ENCODE data around the gene PUM2.
A peak's percentile ranks its signal among the peaks of the same experiment; 100 is the strongest.

PUM2 gene

GRCh38 chr2:20214566-20215182, 136.0 kb downstream of the PUM2 start:
- Histone ChIP-seq H3K9me3 (ENCODE audit: control insufficient read depth, low read length) (no peaks in the 10 kb centered on the region), H3K4me3 (ENCODE audit: extremely low read depth, insufficient read depth, low read length, poor library complexity, severe bottlenecking) (no peak overlapping the region), H3K4me1 (ENCODE audit: control insufficient read depth, insufficient read depth, low read length, poor library complexity, severe bottlenecking) (peaks cover 19% of the 10 kb centered on the region), H3K36me3 (ENCODE audit: control insufficient read depth, insufficient read depth, low read length) (no peaks in the 10 kb centered on the region), H3K27ac (ENCODE audit: low read depth, low read length, severe bottlenecking) (no peak overlapping the region)
- WGBS, 2 experiments (ENCODE audit: insufficient coverage in 2 of 2), result 74 to 75% methylated on average over 2 of the region's 2 CpGs

GRCh38 chr2:20213651-20214565, 136.7 kb downstream of the PUM2 start:
- H3K9me3 ChIP-seq (ENCODE audit: control insufficient read depth, low read length), result no peaks in the 10 kb centered on the region
- peaks cover 19% of the 10 kb centered on the region for H3K4me1 ChIP-seq (ENCODE audit: control insufficient read depth, insufficient read depth, low read length, poor library complexity, severe bottlenecking)
- 78 to 79% methylated on average over 3 to 7 of the region's 9 CpGs for WGBS, 2 experiments (ENCODE audit: insufficient coverage in 2 of 2)
- no peaks in the 10 kb centered on the region for H3K36me3 ChIP-seq (ENCODE audit: control insufficient read depth, insufficient read depth, low read length)
- H3K27ac ChIP-seq (ENCODE audit: low read depth, low read length, severe bottlenecking), result no peak overlapping the region
- H3K4me3 ChIP-seq (ENCODE audit: extremely low read depth, insufficient read depth, low read length, poor library complexity, severe bottlenecking), result no peak overlapping the region

GRCh38 chr2:20212871-20213503, 137.7 kb downstream of the PUM2 start:
- no peaks in the 10 kb centered on the region for H3K9me3 ChIP-seq (ENCODE audit: control insufficient read depth, low read length)
- 89 to 96% methylated on average over 8 to 15 of the region's 16 CpGs for whole genome bisulfite sequencing, 2 experiments (ENCODE audit: insufficient coverage in 2 of 2)
- no peaks in the 10 kb centered on the region for H3K36me3 ChIP-seq (ENCODE audit: control insufficient read depth, insufficient read depth, low read length)
- no peak overlapping the region for H3K4me3 ChIP-seq (ENCODE audit: extremely low read depth, insufficient read depth, low read length, poor library complexity, severe bottlenecking)
- H3K27ac ChIP-seq (ENCODE audit: low read depth, low read length, severe bottlenecking), result peak overlapping the region; percentile 62
- peaks cover 19% of the 10 kb centered on the region for H3K4me1 ChIP-seq (ENCODE audit: control insufficient read depth, insufficient read depth, low read length, poor library complexity, severe bottlenecking)

GRCh38 chr2:20212459-20212870, 138.2 kb downstream of the PUM2 start:
- peak overlapping the region; percentile 62 for H3K27ac ChIP-seq (ENCODE audit: low read depth, low read length, severe bottlenecking)
- WGBS, 2 experiments (ENCODE audit: insufficient coverage in 2 of 2), result 58 to 69% methylated on average over 9 to 10 of the region's 11 CpGs

GRCh38 chr2:20211860-20212458, 138.7 kb downstream of the PUM2 start:
- H3K4me1 ChIP-seq (ENCODE audit: control insufficient read depth, insufficient read depth, low read length, poor library complexity, severe bottlenecking), result peaks cover 19% of the 10 kb centered on the region
- no peak overlapping the region for H3K4me3 ChIP-seq (ENCODE audit: extremely low read depth, insufficient read depth, low read length, poor library complexity, severe bottlenecking)
- no peaks in the 10 kb centered on the region for H3K36me3 ChIP-seq (ENCODE audit: control insufficient read depth, insufficient read depth, low read length)
- peak overlapping the region; percentile 62 for H3K27ac ChIP-seq (ENCODE audit: low read depth, low read length, severe bottlenecking)
- 92 to 94% methylated on average over 10 to 14 of the region's 14 CpGs for WGBS, 2 experiments (ENCODE audit: insufficient coverage in 2 of 2)
- H3K9me3 ChIP-seq (ENCODE audit: control insufficient read depth, low read length), result no peaks in the 10 kb centered on the region

More at GRCh38 chr2:20212459-20212870, 138.2 kb downstream of the PUM2 start:
- H3K9me3 ChIP-seq (ENCODE audit: control insufficient read depth, low read length), result no peaks in the 10 kb centered on the region
- no peaks in the 10 kb centered on the region for H3K36me3 ChIP-seq (ENCODE audit: control insufficient read depth, insufficient read depth, low read length)
- no peak overlapping the region for H3K4me3 ChIP-seq (ENCODE audit: extremely low read depth, insufficient read depth, low read length, poor library complexity, severe bottlenecking)
- H3K4me1 ChIP-seq (ENCODE audit: control insufficient read depth, insufficient read depth, low read length, poor library complexity, severe bottlenecking), result peaks cover 19% of the 10 kb centered on the region

GRCh38 chr2:20211420-20211819, 139.2 kb downstream of the PUM2 start:
- Histone ChIP-seq H3K36me3 (ENCODE audit: control insufficient read depth, insufficient read depth, low read length) (no peaks in the 10 kb centered on the region), H3K4me3 (ENCODE audit: extremely low read depth, insufficient read depth, low read length, poor library complexity, severe bottlenecking) (no peak overlapping the region), H3K4me1 (ENCODE audit: control insufficient read depth, insufficient read depth, low read length, poor library complexity, severe bottlenecking) (peaks cover 19% of the 10 kb centered on the region), H3K9me3 (ENCODE audit: control insufficient read depth, low read length) (no peaks in the 10 kb centered on the region), H3K27ac (ENCODE audit: low read depth, low read length, severe bottlenecking) (no peak overlapping the region)
- WGBS, 2 experiments (ENCODE audit: insufficient coverage in 2 of 2), result 94% methylated on average over 12 of the region's 12 CpGs

- H3K9me3 ChIP-seq (ENCODE audit: control insufficient read depth, low read length), result no peaks in the 10 kb centered on the region
- 92 to 100% methylated on average over 8 of the region's 8 CpGs for WGBS, 2 experiments (ENCODE audit: insufficient coverage in 2 of 2)
- H3K36me3 ChIP-seq (ENCODE audit: control insufficient read depth, insufficient read depth, low read length), result no peaks in the 10 kb centered on the region
- no peak overlapping the region for H3K4me3 ChIP-seq (ENCODE audit: extremely low read depth, insufficient read depth, low read length, poor library complexity, severe bottlenecking)
- H3K4me1 ChIP-seq (ENCODE audit: control insufficient read depth, insufficient read depth, low read length, poor library complexity, severe bottlenecking), result peaks cover 19% of the 10 kb centered on the region
- H3K27ac ChIP-seq (ENCODE audit: low read depth, low read length, severe bottlenecking), result no peak overlapping the region
Observed at GRCh38 chr2:20210462-20210861, 140.2 kb downstream of the PUM2 start.

- H3K36me3 ChIP-seq (ENCODE audit: control insufficient read depth, insufficient read depth, low read length), result no peaks in the 10 kb centered on the region
- H3K9me3 ChIP-seq (ENCODE audit: control insufficient read depth, low read length), result no peaks in the 10 kb centered on the region
- WGBS, 2 experiments (ENCODE audit: insufficient coverage in 2 of 2), result 92 to 96% methylated on average over 18 to 19 of the region's 21 CpGs
- peaks cover 19% of the 10 kb centered on the region for H3K4me1 ChIP-seq (ENCODE audit: control insufficient read depth, insufficient read depth, low read length, poor library complexity, severe bottlenecking)
- no peak overlapping the region for H3K4me3 ChIP-seq (ENCODE audit: extremely low read depth, insufficient read depth, low read length, poor library complexity, severe bottlenecking)
- H3K27ac ChIP-seq (ENCODE audit: low read depth, low read length, severe bottlenecking), result no peak overlapping the region
Observed at GRCh38 chr2:20209373-20210109, 141.1 kb downstream of the PUM2 start.

- WGBS, 2 experiments (ENCODE audit: insufficient coverage in 2 of 2), result 74 to 89% methylated on average over 5 of the region's 5 CpGs
- Histone ChIP-seq H3K27ac (ENCODE audit: low read depth, low read length, severe bottlenecking) (no peak overlapping the region), H3K4me1 (ENCODE audit: control insufficient read depth, insufficient read depth, low read length, poor library complexity, severe bottlenecking) (peaks cover 19% of the 10 kb centered on the region)
Observed at GRCh38 chr2:20208476-20208859, 142.2 kb downstream of the PUM2 start.

GRCh38 chr2:20207051-20207450, 143.6 kb downstream of the PUM2 start:
- Histone ChIP-seq H3K4me3 (ENCODE audit: extremely low read depth, insufficient read depth, low read length, poor library complexity, severe bottlenecking) (no peak overlapping the region), H3K36me3 (ENCODE audit: control insufficient read depth, insufficient read depth, low read length) (peaks cover 20% of the 10 kb centered on the region), H3K9me3 (ENCODE audit: control insufficient read depth, low read length) (no peaks in the 10 kb centered on the region), H3K27ac (ENCODE audit: low read depth, low read length, severe bottlenecking) (no peak overlapping the region), H3K4me1 (ENCODE audit: control insufficient read depth, insufficient read depth, low read length, poor library complexity, severe bottlenecking) (peaks cover 5% of the 10 kb centered on the region)
- WGBS, 2 experiments (ENCODE audit: insufficient coverage in 2 of 2), result 94 to 98% methylated on average over 5 of the region's 5 CpGs

More at GRCh38 chr2:20208476-20208859, 142.2 kb downstream of the PUM2 start:
- Histone ChIP-seq H3K36me3 (ENCODE audit: control insufficient read depth, insufficient read depth, low read length) (peaks cover 6% of the 10 kb centered on the region), H3K4me3 (ENCODE audit: extremely low read depth, insufficient read depth, low read length, poor library complexity, severe bottlenecking) (no peak overlapping the region), H3K9me3 (ENCODE audit: control insufficient read depth, low read length) (no peaks in the 10 kb centered on the region)

Data from mesodermal cell (in vitro differentiated cells).